Subcutaneous adipose tissue (tissue), 4 donors: ENCODE measurements around the gene MICALL1. TPM values are rescaled to one million over a fixed set of nuclear protein-coding genes. Genes with fewer than 3 reads are reported as not detected.

ENCODE experiments used
- CTCF ChIP-seq: fragments of 450-650 bp; IDR thresholded peaks from one replicate; pipeline ENCODE4 v1.5.1; 2016; ENCODE audit warnings: low read depth, mild to moderate bottlenecking, control low read depth, antibody characterized with exemption, moderate library complexity
- total RNA-seq, 4 donors: library from RNA; depleted of rRNA; stranded (reverse); fragments of >200 nt; gene quantifications; one replicate each; pipeline ENCODE4 v1.1.0, GENCODE V29; 2016

The MICALL1 gene
- total RNA-seq = 10 to 100 TPM in 1 of 4 donors, 1 to 10 TPM in 3; 6.2 to 24.5 (median 8.0) TPM

- TF ChIP-seq CTCF = no peak
These were observed at the start of gene MICALL1 for GRCh38 chr22:37905534-37906363. MICALL1 (plus strand) TSS chr22:37906297; CDS start chr22:37906423, 126 bp downstream.

GRCh38 chr22:37860796-37861421 lies 45.2 kb upstream of the MICALL1 start:
- TF ChIP-seq CTCF = no peak

- no peak for TF ChIP-seq CTCF
These were observed 43.3 kb upstream of the MICALL1 start for GRCh38 chr22:37862570-37863325.

GRCh38 chr22:37865510-37865909 lies 40.6 kb upstream of the MICALL1 start:
- no peak for TF ChIP-seq CTCF

- TF ChIP-seq CTCF = no peak
These were observed 35.8 kb upstream of the MICALL1 start for GRCh38 chr22:37870273-37870672.

- no peak for TF ChIP-seq CTCF
These were observed 25.2 kb upstream of the MICALL1 start for GRCh38 chr22:37880668-37881440.
